ENCODE results near the gene DDA1. TPM values are rescaled to one million over a fixed set of nuclear protein-coding genes. Genes with fewer than 3 reads are reported as not detected.

The DDA1 gene
- total RNA-seq, 4 donors from 2014 or later = 15.2 to 37.2 (median 23.9) TPM

GRCh38 chr19:17365361-17365760 is 56.0 kb downstream of the DDA1 start:
- no peaks in the 10 kb centered on the region for H3K9me3 ChIP-seq

DNA sequence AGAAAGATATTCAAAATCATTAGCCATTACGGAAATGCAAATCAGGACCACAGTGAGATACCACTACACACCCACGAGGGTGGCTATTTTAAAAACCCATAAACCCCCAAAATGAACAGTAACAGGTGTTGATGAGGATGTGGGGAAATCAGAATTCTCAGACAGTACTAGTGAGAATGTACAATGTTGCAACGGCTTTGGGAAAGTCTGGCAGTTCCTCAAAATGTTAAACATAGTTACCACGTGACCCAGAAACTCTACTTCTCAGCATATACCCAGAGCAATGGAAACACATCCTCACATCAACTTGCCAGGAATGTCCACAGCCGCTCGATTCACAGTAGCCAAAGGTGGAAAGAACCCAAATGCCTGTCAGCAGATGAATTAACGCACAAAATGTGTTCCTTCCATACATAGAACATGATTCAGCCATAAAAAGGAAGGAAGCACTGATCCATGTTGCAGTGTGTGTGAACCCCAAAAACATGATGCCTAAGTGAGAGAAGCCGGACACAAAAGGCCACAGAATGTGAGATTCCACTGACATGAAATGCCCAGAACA is 60.7 kb downstream of the DDA1 start:
- Histone ChIP-seq H3K9me3 (no peaks in the 10 kb centered on the region), H3K36me3 (no peaks in the 10 kb centered on the region), H3K4me1 (peaks cover 0 to 5% (median 0%) of the 10 kb centered on the region in 4 donors), H3K27me3 (no peaks in the 10 kb centered on the region), H3K4me3 (no peak overlapping the region), H3K27ac (peak overlapping the region in 1 of 4 donors; percentile 6)
- DNase-seq = no peak
- no peak for TF ChIP-seq POLR2A (IDR thresholded peaks at IDR 0.05)
- TF ChIP-seq, protein P1, sequence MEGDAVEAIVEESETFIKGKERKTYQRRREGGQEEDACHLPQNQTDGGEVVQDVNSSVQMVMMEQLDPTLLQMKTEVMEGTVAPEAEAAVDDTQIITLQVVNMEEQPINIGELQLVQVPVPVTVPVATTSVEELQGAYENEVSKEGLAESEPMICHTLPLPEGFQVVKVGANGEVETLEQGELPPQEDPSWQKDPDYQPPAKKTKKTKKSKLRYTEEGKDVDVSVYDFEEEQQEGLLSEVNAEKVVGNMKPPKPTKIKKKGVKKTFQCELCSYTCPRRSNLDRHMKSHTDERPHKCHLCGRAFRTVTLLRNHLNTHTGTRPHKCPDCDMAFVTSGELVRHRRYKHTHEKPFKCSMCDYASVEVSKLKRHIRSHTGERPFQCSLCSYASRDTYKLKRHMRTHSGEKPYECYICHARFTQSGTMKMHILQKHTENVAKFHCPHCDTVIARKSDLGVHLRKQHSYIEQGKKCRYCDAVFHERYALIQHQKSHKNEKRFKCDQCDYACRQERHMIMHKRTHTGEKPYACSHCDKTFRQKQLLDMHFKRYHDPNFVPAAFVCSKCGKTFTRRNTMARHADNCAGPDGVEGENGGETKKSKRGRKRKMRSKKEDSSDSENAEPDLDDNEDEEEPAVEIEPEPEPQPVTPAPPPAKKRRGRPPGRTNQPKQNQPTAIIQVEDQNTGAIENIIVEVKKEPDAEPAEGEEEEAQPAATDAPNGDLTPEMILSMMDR (IDR thresholded peaks at IDR 0.05) = no peak

More at GRCh38 chr19:17365361-17365760, 56.0 kb downstream of the DDA1 start:
- Histone ChIP-seq H3K27ac (no peak overlapping the region), H3K36me3 (no peaks in the 10 kb centered on the region), H3K27me3 (no peaks in the 10 kb centered on the region), H3K4me3 (no peak overlapping the region), H3K4me1 (peaks cover 0 to 5% (median 0%) of the 10 kb centered on the region in 4 donors)
- TF ChIP-seq POLR2A (IDR thresholded peaks at IDR 0.05) = no peak
- TF ChIP-seq, protein P1 (IDR thresholded peaks at IDR 0.05) = no peak
- no peak for DNase-seq

Other genes starting within 250 kb of the DDA1 start
- 10 to 100 TPM in 2 of 4 donors, 1 to 10 TPM in 2; 9.7 to 29.7 (median 10.1) TPM for gene HAUS8, start 234.1 kb upstream of the DDA1 start, total RNA-seq
- gene MYO9B, start 233.8 kb upstream of the DDA1 start, total RNA-seq = 100 to 1,000 TPM in 3 of 4 donors, 10 to 100 TPM in 1; 65.3 to 578 (median 143) TPM
- 10 to 100 TPM in 3 of 4 donors, 1 to 10 TPM in 1; 7.7 to 13.6 (median 11.2) TPM for gene USE1, start 94.2 kb upstream of the DDA1 start, total RNA-seq
- gene OCEL1, start 83.3 kb upstream of the DDA1 start, total RNA-seq = 10 to 100 TPM in 3 of 4 donors, 1 to 10 TPM in 1; 8.3 to 38.5 (median 30.8) TPM
- gene NR2F6, start 63.6 kb upstream of the DDA1 start, total RNA-seq = 100 to 1,000 TPM in 3 of 4 donors, 10 to 100 TPM in 1; 42.1 to 217 (median 142) TPM
- 10 to 100 TPM in 1 of 4 donors, 1 to 10 TPM in 3; 1.6 to 11.6 (median 2.5) TPM for gene USHBP1, start 44.8 kb upstream of the DDA1 start, total RNA-seq
- gene BABAM1, start 42.1 kb upstream of the DDA1 start, total RNA-seq = 100 to 1,000 TPM in 1 of 4 donors, 10 to 100 TPM in 3; 51.8 to 174 (median 59.2) TPM
- 1 to 10 TPM in 1 of 4 donors, under 1 TPM in 2, not detected in 1; 0.18 to 1.3 (median 0.95) TPM for gene ANKLE1, start 27.7 kb upstream of the DDA1 start, total RNA-seq
- 10 to 100 TPM in 1 of 4 donors, 1 to 10 TPM in 3; 2.1 to 14.1 (median 5.6) TPM for gene ABHD8, start 6.1 kb upstream of the DDA1 start, total RNA-seq
- gene MRPL34, start 3.7 kb upstream of the DDA1 start, total RNA-seq = 100 to 1,000 TPM in 3 of 4 donors, 10 to 100 TPM in 1; 76.7 to 202 (median 196) TPM
- 10 to 100 TPM; 10.3 to 18.9 (median 16.0) TPM for gene ANO8, start 25.3 kb downstream of the DDA1 start, total RNA-seq
- gene GTPBP3, start 28.0 kb downstream of the DDA1 start, total RNA-seq = 10 to 100 TPM; 40.5 to 74.4 (median 57.7) TPM
- gene PLVAP, start 67.8 kb downstream of the DDA1 start, total RNA-seq = 10 to 100 TPM; 10.5 to 62.7 (median 18.7) TPM
- not detected for gene CCDC194, start 84.6 kb downstream of the DDA1 start, total RNA-seq
- 100 to 1,000 TPM in 1 of 4 donors, 10 to 100 TPM in 2, 1 to 10 TPM in 1; 9.6 to 101 (median 23.9) TPM for gene BST2, start 96.1 kb downstream of the DDA1 start, total RNA-seq
- 10 to 100 TPM; 52.2 to 68.0 (median 64.1) TPM for gene MVB12A, start 110.5 kb downstream of the DDA1 start, total RNA-seq
- gene TMEM221, start 139.1 kb downstream of the DDA1 start, total RNA-seq = not detected
- gene NXNL1, start 151.4 kb downstream of the DDA1 start, total RNA-seq = not detected
- 10 to 100 TPM in 2 of 4 donors, 1 to 10 TPM in 1, under 1 TPM in 1; 0.70 to 13.2 (median 8.3) TPM for gene SLC27A1, start 161.0 kb downstream of the DDA1 start, total RNA-seq
- 100 to 1,000 TPM in 2 of 4 donors, 10 to 100 TPM in 2; 79.2 to 117 (median 104) TPM for gene PGLS, start 202.1 kb downstream of the DDA1 start, total RNA-seq
- gene COLGALT1, start 246.1 kb downstream of the DDA1 start, total RNA-seq = 10 to 100 TPM; 24.7 to 79.2 (median 48.9) TPM